Liver (tissue), 3 donors: ENCODE results near the gene KIF26B.

Source experiments
- HNF4G ChIP-seq: IDR thresholded peaks from 2 replicates; pipeline ENCODE4 v1.6.1; 2016; ENCODE audit warnings: antibody characterized with exemption
- JUND ChIP-seq, 2 donors: IDR thresholded peaks; 2 replicates each; pipeline ENCODE4 v1.6.1; 2016; ENCODE audit warnings: antibody characterized with exemption in 2 of 2
- RXRA ChIP-seq, 2 donors: IDR thresholded peaks; 2 replicates each; pipeline ENCODE4 v1.6.1; 2017 to 2018; ENCODE audit warnings: antibody characterized with exemption in 2 of 2, mild to moderate bottlenecking in 1 of 2
- SP1 ChIP-seq: IDR thresholded peaks from 2 replicates; pipeline ENCODE4 v1.6.1; 2018; ENCODE audit warnings: antibody characterized with exemption, mild to moderate bottlenecking
- TAF1 ChIP-seq: conservative IDR thresholded peaks from 2 replicates; pipeline ENCODE4 v1.6.1; 2016; ENCODE audit warnings: antibody characterized with exemption, mild to moderate bottlenecking
- TF ChIP-seq, protein P1 (sequence below): IDR thresholded peaks from 2 replicates; pipeline ENCODE4 v1.6.1; 2016; ENCODE audit warnings: antibody characterized with exemption
- TF ChIP-seq, protein P2 (sequence below): IDR thresholded peaks from 2 replicates; pipeline ENCODE4 v1.6.1; 2016; ENCODE audit warnings: antibody characterized with exemption
- TF ChIP-seq, protein P3 (sequence below): fragments of 150-350 bp; IDR thresholded peaks from 2 replicates; pipeline ENCODE4 v1.5.1; 2017; ENCODE audit warnings: improper control_type of control experiment, low read depth, low read length; ENCODE audit not compliant: missing input control
- TF ChIP-seq, protein P4 (sequence below): IDR thresholded peaks from 2 replicates; pipeline ENCODE4 v1.6.1; 2016; ENCODE audit warnings: antibody characterized with exemption
- TF ChIP-seq, protein P5 (sequence below): IDR thresholded peaks from 2 replicates; pipeline ENCODE4 v1.6.1; 2016; ENCODE audit warnings: antibody characterized with exemption, mild to moderate bottlenecking
- donor health status: healthy.
- donor health status: healthy.

DNA sequence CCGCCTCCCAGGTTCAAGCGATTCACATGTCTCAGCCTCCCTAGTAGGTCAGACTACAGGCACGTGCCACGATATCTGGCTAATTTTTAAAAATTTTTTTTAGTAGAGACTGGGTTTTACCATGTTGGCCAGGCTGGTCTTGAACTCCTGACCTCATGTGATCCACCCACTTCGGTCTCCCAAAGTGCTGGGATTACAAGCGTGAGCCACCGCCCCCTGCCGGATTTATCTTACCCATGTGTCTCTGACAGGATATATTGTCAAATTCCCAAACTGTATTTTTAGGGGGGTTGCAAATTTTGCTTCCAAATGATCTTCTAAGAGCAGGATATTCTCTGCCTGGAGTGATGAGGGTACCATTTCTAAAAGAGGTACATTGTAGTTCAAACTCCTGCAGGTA lies 74.3 kb downstream of the KIF26B start:
- TF ChIP-seq HNF4G (no peak), RXRA (IDR thresholded peaks at IDR 0.05) (no peak), TAF1 (no peak), JUND (IDR thresholded peaks at IDR 0.05) (no peak), SP1 (no peak)
- TF ChIP-seq, protein P1, sequence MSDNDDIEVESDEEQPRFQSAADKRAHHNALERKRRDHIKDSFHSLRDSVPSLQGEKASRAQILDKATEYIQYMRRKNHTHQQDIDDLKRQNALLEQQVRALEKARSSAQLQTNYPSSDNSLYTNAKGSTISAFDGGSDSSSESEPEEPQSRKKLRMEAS = no peak
- TF ChIP-seq, protein P2, sequence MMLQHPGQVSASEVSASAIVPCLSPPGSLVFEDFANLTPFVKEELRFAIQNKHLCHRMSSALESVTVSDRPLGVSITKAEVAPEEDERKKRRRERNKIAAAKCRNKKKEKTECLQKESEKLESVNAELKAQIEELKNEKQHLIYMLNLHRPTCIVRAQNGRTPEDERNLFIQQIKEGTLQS = no peak
- TF ChIP-seq, protein P3, sequence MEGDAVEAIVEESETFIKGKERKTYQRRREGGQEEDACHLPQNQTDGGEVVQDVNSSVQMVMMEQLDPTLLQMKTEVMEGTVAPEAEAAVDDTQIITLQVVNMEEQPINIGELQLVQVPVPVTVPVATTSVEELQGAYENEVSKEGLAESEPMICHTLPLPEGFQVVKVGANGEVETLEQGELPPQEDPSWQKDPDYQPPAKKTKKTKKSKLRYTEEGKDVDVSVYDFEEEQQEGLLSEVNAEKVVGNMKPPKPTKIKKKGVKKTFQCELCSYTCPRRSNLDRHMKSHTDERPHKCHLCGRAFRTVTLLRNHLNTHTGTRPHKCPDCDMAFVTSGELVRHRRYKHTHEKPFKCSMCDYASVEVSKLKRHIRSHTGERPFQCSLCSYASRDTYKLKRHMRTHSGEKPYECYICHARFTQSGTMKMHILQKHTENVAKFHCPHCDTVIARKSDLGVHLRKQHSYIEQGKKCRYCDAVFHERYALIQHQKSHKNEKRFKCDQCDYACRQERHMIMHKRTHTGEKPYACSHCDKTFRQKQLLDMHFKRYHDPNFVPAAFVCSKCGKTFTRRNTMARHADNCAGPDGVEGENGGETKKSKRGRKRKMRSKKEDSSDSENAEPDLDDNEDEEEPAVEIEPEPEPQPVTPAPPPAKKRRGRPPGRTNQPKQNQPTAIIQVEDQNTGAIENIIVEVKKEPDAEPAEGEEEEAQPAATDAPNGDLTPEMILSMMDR = no peak
- TF ChIP-seq, protein P4, sequence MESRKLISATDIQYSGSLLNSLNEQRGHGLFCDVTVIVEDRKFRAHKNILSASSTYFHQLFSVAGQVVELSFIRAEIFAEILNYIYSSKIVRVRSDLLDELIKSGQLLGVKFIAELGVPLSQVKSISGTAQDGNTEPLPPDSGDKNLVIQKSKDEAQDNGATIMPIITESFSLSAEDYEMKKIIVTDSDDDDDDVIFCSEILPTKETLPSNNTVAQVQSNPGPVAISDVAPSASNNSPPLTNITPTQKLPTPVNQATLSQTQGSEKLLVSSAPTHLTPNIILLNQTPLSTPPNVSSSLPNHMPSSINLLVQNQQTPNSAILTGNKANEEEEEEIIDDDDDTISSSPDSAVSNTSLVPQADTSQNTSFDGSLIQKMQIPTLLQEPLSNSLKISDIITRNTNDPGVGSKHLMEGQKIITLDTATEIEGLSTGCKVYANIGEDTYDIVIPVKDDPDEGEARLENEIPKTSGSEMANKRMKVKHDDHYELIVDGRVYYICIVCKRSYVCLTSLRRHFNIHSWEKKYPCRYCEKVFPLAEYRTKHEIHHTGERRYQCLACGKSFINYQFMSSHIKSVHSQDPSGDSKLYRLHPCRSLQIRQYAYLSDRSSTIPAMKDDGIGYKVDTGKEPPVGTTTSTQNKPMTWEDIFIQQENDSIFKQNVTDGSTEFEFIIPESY = no peak
- TF ChIP-seq, protein P5, sequence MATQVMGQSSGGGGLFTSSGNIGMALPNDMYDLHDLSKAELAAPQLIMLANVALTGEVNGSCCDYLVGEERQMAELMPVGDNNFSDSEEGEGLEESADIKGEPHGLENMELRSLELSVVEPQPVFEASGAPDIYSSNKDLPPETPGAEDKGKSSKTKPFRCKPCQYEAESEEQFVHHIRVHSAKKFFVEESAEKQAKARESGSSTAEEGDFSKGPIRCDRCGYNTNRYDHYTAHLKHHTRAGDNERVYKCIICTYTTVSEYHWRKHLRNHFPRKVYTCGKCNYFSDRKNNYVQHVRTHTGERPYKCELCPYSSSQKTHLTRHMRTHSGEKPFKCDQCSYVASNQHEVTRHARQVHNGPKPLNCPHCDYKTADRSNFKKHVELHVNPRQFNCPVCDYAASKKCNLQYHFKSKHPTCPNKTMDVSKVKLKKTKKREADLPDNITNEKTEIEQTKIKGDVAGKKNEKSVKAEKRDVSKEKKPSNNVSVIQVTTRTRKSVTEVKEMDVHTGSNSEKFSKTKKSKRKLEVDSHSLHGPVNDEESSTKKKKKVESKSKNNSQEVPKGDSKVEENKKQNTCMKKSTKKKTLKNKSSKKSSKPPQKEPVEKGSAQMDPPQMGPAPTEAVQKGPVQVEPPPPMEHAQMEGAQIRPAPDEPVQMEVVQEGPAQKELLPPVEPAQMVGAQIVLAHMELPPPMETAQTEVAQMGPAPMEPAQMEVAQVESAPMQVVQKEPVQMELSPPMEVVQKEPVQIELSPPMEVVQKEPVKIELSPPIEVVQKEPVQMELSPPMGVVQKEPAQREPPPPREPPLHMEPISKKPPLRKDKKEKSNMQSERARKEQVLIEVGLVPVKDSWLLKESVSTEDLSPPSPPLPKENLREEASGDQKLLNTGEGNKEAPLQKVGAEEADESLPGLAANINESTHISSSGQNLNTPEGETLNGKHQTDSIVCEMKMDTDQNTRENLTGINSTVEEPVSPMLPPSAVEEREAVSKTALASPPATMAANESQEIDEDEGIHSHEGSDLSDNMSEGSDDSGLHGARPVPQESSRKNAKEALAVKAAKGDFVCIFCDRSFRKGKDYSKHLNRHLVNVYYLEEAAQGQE = no peak
